ENCODE measurements around the gene BCL7B.
"Not testable (repeated sequence)": the region's sequence is repeated elsewhere in the genome, so short reads cannot be mapped to it uniquely, and the experiment has no call there.

BCL7B gene

DNA sequence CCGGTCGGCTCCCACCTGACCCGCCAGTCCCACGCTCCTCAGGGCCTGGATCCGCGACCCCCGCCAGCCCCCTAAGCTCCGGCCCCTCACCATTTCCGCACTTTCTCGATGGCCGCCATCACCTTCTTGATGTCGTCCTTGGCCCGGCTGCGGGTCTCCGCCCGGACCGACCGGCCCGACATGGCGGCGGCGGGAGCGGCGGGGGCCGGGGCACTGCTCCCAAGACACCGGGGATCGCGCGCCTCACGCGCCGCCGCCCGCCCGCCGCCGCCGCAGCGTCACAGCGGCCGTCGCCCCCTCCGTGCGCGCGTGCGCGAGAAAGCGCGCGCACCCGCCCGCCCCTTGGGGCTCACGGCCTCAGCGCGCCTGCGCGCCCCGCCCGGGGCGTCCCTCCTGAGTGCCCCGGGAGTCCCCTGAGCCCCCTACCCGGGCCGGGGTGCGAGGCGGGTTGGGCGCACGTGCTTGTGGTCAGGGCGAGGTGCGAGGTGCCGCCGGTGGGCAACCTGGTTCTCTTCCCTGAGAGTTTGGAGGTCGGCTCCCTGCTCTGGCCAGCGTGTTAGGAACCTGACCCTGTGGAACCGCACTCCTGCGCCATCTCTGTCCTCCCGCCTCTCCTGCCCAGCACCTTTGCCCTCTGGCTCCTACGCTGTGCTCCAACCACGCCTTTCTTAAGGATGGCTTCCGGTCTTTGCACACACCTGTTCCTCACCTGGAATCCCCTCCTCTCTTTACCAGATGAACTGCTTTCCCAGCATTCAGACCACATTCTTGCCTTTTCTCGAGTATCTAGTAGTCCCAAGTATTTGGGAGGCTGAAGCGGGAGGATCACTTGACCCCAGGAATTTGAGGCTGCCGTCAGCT lies at the start of gene BCL7B:
Gene BCL7B (minus strand): TSS at position 294 of the 861 bp plus-strand sequence. CDS start 112 bp downstream, at position 182.
- DNase-seq: peak; percentile 85

DNA sequence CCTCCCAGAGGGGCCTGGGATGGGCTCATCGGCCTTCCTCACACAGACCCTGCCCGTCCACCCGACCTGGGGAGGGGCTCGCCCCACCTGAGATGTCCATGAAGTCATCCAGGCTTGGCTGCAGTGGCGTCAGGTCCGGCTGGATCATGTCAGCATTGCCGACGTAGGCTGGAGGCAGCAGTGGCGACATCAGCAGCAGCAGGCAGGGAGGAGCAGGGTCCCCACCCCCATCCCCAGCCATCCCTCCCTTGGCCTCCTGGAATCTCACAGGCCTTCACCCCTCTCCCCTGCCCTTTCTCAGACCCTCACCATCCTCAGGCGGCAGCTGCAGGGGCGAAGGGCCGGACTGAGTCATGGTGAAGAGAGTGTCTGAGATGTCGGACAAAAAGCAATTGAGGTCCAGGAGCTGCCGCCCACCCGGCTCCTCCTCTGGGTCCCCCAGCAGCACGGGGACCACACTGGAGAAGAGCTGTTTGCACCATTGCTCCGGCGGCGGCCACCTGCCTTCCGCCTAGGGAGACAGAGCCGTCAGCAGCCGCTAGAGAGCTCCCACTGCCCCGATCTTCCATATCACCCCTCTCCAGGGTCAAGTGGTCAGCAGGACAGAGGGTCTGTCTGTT lies 48.2 kb upstream of the BCL7B start:
- DNase-seq: no peak

DNA sequence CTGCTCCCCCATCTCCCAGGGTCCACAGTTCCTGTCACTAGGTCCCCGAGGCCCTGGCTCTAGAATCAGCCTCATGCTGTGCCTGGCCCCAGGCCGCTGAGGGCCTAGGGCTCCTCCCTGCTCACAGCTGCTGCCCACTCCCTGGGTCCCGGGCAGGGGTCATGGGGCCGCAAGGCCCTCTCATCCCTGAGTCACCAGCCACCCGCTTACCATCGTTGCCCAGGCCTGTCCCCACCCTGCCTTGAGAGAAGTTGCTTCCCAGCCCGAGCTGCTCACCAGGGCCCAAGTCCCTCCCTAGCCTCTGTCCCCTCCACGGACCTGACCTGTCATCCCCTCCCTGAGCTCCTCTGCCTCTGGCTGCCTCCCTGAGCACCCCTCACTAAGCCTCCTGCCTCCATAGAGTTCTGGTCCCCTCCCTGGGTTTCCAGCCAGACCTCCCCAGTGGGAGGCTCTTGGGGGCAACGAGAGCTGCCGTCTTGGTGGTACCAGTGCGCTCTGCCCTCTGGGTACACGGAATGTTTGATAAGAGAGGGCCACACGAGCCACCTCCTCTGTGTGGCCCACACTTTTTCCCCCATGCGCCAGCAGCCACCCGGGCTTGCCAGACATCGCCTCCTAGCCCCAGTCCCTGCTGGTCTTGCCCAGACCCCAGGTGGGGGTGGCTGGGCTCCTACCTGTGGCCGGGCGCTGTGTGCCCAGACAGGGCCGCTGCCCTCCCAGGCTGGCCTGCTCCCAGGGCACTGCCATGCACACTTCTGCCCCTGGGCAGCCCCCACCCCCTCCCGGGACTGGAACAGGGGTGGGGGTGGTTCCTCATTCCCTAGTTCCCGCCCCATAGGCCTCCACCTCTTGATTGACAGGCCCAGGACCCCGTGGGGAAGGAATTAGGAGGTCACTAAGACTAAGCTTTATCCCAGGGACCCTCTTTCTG lies 45.5 kb upstream of the BCL7B start:
- DNase-seq: no peak

DNA sequence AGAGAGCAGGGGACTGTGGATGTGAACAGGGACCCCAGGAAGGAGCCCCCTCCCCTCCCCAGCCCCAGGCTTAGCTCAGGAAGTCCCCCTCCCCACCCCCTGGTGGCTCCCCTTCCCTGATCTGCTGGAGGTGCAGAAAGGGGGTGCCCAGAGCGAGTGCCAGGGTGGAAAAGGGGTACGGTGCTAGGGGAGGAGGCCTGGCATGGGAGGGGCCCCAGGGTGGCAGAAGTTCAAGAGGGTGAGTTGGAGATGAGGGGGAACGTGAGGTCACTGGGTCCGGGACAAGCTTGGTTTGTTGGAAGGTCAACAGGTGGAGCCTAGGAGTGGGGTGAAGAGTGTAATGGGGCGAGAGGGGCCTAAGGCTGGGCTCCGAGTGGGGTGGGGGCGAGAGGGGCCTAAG lies 42.4 kb upstream of the BCL7B start:
- DNase-seq: no peak

DNA sequence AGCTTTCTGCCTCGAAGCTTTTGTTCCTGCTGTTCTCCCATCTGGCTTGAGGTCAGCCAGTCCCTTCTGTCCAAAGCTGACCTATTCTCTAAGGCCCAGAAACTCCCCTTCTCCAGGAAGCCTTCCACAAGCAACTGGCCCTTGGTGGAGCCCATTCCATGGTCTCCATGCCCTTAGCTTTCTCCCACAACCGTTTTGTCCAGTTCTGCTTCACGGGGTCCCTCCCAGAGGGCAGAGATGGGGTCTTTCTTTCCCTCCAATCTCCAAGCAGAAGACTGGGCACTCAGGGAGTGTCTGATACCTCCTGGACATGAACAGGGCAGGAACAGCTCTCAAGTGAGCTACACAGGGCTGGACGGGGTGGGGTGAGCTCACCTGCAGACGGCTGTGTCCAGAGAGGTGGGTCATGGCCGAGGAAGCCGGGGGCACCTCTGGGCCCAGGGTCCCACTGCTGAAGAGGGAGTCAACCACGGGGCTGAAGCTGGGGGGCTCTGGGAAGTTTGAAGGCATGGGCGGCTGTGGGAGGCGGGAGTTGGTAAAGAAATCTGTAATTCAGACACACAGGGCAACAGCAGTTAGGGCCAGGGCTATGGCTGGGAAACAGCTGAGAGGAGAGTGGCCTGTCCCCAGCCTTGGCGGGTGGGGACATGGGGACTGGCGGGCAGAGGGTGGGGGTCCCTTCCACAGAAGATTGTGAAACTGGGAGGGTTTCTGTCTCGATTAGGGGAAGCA lies 41.8 kb upstream of the BCL7B start:
- DNase-seq: no peak

DNA sequence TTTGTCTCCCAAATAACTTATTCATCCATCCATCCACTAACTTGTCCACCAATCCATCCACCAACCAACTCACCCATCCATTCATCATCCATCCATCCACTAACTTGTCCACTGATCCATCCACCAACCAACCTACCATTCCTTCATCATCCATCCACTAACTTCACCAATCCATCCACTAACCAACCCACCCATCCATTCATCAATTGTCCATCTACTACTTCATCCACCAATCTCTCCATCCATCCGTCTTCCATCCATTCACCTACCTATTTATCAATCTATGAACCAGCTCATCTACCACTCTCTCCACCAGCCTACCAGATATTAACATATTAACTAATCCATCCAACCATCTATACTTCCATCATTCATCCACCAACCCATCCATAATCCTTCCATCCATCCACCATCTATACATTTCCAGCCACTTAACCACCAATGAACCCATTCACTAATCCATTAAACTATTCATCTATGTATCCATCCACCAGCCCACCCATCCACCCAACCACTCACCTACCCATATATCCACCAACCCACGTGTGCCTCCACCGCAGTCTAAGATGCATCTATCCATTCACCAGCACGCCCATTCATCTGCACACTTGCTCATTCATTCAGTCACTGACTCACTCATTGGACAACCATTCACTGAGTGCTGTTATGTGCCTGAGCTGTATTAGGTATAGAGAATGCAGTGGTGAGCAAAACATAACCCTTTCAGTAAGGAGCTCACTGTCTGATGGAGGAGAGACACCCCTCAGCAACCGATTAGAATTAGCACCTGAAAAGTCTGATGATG lies 40.7 kb upstream of the BCL7B start:
- no peak for DNase-seq

DNA sequence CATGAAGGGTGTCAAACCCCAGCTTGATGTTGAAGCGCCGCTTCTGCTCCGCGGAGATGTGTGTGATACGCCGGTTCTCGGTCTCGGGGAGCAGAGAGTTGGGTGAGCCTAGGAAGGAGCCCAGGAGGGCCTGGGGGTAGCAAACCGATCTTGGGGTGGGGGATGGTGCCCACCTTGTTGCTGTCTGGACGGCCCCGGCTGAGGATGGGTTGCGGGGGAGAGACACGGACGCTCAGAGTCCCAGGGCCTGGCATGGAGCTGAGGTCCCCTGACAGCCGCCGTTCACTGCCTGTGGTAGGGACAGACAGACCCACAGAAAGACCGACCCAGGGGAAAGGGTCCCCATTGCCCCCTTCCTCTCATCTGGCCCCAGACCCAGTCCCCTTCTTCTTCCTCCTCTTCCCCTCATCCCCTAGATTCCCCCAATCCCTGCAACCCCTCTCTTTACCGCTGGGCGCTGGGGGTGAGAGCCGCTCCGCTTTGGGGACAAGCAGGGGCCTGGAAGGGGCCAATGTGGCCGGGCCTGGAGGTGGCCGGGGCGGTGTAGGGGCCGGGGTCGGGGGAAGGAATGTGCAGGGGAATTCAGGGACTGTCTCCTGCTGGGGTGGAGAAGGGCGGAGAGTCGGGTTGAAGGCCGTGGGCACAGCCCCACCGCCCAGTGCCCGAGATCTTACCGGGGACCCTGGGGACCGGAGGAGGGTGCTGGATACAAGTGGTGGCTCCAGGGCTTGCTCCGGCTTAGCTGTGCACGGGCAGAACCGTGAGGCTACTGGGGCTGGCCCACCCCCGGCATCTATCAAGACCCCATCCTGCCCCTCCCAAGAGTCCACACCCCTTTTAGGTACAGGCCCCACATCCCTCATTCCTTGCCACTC lies 38.9 kb upstream of the BCL7B start:
- no peak for DNase-seq

DNA sequence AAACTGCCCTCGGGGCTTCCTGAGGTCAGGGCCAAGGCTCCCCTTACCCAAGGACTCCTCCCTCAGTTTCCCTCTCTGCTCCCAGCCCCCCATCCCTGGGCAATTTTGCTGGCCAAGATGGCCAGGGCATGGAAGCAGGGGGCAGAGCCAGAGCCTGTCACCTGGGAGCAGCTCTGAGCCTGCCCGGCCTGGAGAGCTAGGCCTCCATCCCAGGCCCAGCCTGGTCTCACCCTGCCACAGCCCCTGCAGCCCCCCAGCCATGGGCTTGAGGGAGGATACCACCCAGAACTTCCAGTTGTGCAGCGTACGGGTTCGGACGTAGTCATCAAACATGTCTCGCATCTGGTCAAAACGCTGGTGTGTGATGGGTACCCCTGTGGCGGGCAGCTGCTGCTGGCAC lies 37.9 kb upstream of the BCL7B start:
- no peak for DNase-seq

DNA sequence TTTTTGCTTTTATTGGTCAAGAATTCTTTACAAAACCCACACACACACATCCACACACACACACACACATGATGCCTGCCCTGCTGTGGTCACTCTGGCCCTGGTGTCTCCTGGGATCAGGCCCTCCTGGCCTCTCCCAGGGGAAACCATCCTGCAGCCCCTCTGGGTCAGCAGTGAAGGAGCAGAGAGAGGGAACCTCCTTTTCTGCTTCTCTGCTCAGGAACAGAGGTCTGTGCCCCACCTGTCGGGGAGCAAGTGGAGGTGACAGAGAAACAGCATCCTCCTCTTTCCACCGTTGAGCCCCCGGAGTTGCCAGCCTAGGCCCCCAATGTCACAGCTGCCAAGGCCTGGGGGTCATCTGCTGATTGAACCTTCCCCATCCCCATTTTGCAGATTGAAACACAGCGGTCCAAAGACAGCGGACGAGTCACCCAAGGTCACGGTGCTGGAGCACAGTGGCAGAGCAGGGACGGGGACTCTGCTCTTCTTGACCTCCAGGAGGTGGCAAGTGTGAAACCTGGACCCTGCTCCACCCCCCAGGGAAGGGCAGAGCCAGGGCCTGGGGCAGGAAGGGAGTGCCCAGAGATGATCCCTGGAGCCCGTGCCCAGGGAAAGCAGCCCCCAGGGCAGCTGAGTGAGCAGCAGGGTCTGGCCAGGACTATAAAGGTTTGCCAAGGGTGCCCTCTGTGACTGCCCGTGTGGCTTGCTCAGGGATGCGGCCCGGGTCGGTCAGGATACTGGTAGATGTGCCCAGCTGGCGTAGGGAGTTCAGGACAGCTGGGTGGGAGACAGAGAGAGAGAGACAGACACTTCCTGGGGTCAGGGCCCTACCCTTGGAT lies 35.9 kb upstream of the BCL7B start:
- no peak for DNase-seq

DNA sequence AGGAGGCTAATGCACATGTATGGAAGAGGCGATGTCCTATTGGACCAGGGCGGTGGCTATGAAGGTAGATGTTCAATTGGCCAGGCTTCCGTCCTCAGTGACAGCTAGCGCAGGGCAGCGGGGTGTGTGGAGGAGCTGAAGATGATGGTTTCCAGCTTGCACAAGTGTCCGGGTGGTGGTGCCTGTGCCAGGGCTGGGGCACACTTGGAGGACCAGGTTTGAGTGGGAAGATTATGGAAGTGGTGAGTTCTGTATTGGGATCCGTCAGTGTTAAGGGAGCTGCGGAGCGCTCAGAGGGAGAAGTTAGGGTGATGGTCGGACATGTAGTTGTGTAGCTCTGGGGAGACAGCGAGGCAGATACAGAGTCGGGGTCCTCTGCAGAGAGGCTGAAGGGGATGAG lies 29.4 kb upstream of the BCL7B start:
- DNase-seq: no peak

DNA sequence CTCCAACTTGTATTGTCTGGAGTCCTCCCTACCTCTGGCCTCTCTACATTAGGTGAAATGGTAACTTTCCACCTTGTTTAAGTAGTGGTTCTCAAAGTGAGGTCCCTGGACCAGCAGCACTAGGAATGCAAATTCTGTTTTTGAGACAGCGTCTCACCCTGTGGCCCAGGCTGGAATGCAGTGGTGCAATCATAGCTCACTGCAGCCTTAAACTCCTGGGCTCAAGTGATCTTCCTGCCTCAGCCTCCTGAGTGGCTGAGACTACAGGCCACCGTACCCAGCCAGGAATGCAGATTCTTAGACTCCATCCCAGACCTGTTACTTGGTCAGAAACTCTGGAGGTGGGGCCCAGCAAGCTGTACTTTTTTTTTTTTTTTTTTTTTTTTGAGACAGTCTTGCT lies 27.7 kb upstream of the BCL7B start:
- no peak for DNase-seq

DNA sequence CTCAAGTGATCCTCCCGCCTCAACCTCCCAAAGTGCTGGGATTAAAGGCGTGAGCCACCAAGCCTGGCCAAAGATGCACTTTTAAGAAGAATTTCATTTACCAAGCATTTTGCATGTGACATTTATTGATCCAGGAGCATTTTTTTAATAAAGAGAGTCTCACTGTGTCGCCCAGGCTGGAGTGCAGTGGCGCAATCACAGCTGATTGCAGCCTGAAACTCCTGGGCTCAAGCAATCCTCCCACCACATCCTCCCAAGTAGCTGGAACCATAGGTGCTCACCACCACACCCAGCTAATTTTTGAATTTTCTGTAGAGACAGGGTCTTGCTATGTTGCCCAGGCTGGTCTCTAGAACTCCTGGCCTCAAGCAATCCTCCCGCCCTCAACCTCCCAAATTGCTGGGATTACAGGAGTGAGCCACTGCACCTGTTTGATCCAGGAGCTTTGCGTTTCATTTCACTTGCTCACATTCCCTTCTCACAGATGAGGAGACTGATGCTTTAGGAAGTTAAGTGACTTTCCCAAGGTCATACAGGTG lies 25.2 kb upstream of the BCL7B start:
- no peak for DNase-seq

DNA sequence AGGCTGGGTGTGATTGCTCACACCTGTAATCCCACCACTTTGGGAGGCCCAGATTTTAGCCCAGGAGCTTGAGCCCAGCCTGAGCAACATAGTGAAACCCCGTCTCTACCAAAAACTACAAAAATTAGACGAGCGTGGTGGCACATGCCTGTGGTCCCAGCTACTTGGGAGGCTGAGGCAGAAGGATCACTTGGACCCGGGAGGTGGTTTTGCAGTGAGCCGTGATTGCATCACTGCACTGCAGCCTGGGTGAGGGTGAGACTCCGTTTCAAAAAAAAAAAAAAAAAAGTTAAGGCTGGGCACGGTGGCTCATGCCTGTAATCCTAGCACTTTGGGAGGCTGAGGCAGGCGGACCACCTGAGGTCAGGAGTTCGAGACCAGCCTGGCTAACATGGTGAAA lies 23.5 kb upstream of the BCL7B start:
- not testable (repeated sequence) for DNase-seq

DNA sequence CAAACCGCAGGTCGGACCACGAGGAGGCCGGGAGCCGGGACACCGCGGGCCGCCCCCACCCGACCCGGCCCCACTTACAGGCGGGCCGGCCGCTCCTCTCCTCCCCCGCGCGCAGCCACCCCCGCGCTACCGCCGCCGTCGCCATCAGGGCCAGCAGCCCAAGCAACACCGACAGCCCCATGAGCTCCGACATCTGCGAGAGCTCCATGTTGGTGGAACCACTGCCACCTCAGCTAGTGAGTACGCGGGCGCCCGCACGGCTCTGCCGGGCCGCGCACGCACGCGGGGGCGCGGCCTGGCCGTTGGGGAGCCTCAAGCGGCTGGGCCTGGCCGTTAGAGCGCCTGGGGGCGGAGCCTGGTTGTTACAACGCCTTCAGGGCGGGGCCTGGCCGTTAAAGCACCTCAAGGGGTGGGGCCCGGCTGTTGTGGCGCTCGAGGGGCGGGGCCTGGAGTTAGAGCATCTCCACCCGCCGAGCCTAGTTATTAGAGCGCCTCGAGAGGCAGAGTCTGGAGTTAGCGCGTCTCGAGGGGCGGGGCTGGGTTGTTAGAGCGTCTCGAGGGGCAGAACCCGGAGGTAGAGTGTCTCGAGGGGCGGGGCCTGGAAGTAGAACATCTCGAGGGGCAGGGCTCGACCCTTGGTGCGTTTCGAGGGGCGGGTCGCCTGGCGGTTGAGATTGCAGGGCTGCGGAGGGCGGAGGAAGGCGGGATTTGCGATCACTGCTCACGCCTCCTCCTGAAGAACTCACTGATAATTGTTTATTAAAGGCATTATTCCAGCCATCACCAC lies 21.0 kb upstream of the BCL7B start, which contains the start of gene TBL2:
Gene TBL2 (minus strand): TSS at position 238 of the 787 bp plus-strand sequence. CDS start 30 bp downstream, at position 208.
- DNase-seq: peak; percentile 99

DNA sequence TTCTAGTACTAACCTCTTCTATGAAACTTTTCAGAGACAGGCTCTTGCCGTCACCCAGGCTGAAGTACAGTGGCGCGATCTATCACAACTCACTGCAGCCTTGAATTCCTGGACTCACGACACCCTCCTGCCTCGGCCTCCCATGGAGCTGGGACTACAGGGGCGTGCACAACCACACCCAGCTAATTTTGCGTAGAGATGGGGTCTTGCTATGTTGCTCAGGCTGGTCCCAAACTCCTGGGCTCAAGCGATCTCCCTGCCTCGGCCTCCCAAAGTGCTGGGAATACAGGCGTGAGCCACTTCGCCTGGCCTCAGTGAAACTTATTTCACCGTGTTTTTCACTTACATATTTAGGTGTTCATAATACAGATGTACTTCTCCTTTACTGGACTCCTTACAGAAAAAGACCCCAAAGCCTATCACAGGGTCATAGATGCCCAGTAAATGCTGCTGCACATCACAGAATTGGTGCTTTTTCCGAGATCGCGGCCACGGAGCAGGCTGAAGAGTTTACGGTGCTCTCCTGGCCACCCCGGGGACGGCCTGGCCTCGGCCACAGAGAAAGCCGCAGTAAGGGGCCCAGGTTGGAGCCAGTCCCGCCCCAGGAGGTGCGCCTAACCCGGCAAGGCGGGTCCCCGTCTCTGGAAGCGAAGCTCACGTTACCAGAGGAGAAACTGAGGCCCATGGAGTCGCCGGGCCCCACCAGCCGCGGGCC lies 20.3 kb upstream of the BCL7B start:
- no peak for DNase-seq

DNA sequence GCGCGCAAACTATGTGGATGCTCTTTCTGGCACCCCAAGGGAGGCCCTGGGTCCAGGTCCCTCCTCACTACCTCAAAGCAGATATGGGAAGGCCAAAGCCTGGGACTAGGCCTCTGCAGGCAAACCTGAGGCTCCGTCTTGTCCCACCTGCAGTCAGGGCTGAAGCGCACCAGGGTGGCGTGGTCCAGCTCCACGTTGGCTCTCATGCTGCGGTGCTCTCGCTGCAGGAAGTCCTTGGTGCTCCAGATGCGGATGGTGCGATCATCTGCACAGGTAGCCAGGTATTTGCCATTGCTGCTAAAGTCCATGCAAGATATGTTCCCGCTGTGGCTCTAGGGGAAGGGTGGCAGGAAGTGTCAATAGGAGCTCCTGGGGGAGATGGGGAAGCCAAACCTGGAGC lies 16.3 kb upstream of the BCL7B start:
- DNase-seq: no peak

DNA sequence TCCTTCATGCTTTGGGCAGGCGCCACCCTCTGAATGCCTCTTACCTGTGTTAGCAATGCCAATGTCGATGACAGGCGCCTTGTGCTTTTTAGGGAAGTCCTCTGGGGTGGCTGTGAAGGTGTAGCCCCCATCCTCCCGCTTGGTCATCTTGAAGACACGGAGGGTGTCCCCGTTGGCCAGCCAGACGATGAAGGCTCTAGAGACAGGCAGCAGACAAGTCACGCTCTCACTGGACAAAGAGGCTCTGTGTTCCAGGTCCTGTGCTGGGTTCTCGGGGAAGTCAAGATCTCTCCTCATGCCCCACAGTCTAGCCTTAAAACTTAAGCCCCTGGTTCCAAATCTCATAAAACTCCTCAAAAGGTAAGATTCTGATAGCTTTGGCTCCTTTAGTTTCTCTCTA lies 15.8 kb upstream of the BCL7B start:
- DNase-seq: no peak

DNA sequence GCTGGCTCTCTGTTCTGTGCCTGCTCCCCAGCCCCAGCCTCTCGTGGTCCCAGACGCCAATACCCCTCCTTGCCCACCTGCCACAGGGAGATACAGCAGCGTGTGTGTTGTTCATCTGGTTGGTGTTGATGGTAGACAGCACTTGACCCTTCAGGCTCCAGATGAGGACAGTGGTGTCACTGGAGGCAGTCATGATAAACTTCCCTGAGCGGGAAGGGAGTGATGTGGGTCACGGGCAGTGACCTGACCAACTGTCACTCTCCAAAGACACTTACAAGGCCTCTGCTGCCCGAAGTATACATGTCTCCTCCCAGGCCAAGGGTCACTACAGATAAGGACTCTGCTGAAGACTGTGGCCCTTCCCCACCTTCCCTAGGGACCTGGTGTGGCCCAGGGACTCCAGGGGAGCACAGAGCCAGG lies 15.3 kb upstream of the BCL7B start:
- no peak for DNase-seq

Data from CD4-positive, alpha-beta T cell treated with Interleukin-10 for 1 hour (primary cell).